ENCODE results near the gene BORCS6. TPM values are rescaled to one million over a fixed set of nuclear protein-coding genes. Genes with fewer than 3 reads are reported as not detected.

The BORCS6 gene
- total RNA-seq, 1 donor, result 3.8 TPM

DNA sequence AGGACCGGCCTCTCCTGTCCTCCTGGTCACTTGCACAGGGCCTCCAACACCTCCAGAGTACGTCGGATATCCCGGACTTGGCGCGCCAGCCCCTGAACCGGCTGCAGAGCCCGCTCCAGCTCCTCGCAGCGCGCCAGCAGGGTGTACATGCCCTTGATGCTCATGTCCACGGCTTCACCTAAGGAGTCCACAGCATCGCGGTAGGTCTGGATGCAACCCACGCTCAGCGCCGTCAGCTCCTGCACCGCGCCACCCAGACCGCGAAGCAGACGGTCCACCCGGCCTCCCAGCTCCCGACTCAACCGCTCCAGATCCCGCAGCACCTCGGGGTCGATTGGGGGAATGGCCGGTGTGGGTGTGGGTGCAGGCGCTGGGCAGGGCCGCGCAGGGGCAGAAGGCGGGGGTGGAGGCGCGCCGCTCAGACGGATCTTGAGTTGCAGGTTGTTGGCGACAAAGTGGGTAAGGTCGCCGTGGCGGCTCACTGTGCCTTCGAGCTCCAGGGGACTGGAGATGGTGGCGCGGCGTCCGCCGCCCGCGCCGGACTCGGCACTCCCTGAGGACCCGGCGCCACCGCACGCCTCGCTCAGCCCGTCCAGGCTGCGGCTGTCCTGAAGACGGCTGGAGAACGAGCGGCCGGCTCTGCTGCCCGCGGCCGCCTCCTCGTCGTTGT lies 804 bp downstream of the BORCS6 start:
- TF ChIP-seq, protein P1, sequence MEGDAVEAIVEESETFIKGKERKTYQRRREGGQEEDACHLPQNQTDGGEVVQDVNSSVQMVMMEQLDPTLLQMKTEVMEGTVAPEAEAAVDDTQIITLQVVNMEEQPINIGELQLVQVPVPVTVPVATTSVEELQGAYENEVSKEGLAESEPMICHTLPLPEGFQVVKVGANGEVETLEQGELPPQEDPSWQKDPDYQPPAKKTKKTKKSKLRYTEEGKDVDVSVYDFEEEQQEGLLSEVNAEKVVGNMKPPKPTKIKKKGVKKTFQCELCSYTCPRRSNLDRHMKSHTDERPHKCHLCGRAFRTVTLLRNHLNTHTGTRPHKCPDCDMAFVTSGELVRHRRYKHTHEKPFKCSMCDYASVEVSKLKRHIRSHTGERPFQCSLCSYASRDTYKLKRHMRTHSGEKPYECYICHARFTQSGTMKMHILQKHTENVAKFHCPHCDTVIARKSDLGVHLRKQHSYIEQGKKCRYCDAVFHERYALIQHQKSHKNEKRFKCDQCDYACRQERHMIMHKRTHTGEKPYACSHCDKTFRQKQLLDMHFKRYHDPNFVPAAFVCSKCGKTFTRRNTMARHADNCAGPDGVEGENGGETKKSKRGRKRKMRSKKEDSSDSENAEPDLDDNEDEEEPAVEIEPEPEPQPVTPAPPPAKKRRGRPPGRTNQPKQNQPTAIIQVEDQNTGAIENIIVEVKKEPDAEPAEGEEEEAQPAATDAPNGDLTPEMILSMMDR (IDR thresholded peaks at IDR 0.05; ENCODE audit: insufficient read depth, low read length), result no peak
- peak overlapping the region; percentile 76 for H3K4me3 ChIP-seq (ENCODE audit: low read depth, low read length)
- DNase-seq (ENCODE audit: low read depth), result peak; percentile 19

DNA sequence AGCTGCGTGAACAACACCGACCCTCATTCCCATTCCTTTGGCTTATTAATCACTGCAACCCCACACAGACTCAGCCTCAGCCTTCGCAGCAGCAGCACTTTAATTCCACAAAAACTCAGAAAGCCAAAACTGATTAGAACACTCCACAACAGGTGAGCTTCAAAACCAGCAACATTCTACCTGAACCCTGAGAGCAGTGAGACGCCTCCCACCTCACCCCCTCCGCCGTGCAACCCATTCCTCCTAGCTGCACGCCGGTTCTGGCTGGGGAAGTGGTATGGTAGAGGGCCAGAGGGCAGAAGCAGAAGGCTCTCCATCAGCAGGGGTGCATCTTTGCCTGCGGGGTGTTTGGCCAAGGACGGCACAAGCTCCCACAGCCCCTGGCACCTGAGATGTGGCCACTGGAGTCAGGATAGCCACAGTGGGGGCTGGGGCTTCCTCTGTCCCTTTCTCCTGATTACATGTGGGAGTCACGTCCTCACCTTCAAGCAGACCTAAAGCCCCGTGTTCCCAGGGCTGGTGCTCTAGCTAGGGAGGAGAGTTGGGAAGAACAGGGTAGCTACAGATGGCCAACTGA lies 1.6 kb downstream of the BORCS6 start:
- H3K4me3 ChIP-seq (ENCODE audit: low read depth, low read length), result peak overlapping the region; percentile 76
- DNase-seq (ENCODE audit: low read depth), result no peak
- TF ChIP-seq, protein P1 (IDR thresholded peaks at IDR 0.05; ENCODE audit: insufficient read depth, low read length), result no peak

DNA sequence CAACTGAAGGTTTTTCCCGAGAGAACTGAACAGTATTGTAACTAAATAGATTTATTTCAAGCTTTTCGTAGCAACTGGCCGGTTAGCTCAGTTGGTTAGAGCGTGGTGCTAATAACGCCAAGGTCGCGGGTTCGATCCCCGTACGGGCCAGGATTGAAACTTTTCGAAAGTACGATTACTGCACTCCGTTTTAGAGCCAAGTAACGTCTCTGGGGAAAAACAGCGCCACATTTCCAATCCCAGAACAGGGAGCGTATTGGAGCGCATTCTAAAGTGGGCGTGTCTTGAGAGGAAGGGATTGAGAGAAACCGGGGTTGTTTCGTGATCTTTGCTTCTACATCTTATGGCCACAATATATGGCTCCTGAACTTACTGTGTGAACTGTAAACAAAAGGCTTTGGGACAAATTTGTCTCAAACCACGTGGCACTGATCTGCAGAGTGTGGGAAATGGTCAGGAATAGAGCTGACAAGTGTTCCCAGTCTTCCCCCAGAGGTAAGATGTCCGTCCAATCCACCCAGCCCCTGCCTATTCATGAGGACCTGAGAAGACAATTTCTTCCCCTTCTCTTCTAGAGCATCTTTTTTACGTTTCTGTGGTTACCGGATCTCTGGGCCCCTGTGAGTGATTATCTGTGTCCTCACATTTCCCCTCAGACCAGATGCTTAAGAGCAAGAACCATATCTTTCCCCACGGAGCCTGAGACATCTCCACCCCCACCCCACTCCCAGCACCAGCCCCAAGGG lies 2.3 kb downstream of the BORCS6 start:
- TF ChIP-seq, protein P1 (IDR thresholded peaks at IDR 0.05; ENCODE audit: insufficient read depth, low read length), result no peak
- peak overlapping the region; percentile 76 for H3K4me3 ChIP-seq (ENCODE audit: low read depth, low read length)
- peak; percentile 100 for DNase-seq (ENCODE audit: low read depth)

DNA sequence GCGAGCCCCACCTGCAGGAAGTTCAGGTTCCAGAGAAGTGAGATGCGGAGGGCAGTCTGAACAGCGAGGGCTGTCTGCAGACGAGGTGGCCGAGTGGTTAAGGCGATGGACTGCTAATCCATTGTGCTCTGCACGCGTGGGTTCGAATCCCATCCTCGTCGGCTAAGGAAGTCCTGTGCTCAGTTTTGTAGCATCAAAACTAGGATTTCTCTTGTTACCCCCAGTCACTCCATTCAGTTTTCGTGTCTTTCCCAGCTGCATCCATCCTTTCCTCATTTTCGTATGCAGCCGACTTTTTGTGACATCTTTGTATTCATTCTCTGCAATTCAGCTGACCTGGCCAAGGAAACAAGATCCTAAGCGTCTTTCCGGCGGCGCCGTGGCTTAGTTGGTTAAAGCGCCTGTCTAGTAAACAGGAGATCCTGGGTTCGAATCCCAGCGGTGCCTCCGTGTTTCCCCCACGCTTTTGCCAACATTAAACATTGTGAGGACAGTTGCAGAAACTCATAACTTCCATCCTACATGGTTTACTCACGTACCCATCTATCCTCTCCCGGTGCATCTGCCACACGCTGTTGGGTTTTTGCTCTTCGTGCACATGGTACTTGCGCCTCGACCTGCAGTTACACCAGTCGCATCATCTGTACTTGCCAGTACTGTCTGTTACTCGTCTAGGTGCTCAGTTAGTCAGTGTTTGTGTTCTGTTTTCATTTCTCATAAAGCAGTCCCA lies 3.0 kb downstream of the BORCS6 start:
- peak overlapping the region; percentile 94 for H3K4me3 ChIP-seq (ENCODE audit: low read depth, low read length)
- TF ChIP-seq, protein P1 (IDR thresholded peaks at IDR 0.05; ENCODE audit: insufficient read depth, low read length), result peak; percentile 53
- DNase-seq (ENCODE audit: low read depth), result peak; percentile 96

DNA sequence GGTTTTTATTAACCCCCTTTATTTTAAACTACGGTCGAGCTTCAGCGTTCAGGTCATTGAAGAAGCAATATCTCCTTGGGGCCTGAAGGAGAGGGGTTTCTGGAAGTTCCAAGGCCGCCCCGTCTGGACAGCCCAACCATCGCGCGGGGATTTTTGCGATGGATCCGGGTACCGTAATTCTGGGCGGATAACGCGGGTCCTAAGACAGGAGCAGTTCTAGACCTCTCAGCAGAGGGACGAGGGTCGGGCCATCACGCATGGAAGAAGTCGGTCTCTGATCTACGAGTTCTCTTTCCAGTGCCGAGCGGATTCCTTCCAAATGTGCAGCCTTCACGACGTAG lies 3.6 kb downstream of the BORCS6 start:
- DNase-seq (ENCODE audit: low read depth), result no peak
- H3K4me3 ChIP-seq (ENCODE audit: low read depth, low read length), result peak overlapping the region; percentile 94
- TF ChIP-seq, protein P1 (IDR thresholded peaks at IDR 0.05; ENCODE audit: insufficient read depth, low read length), result no peak

DNA sequence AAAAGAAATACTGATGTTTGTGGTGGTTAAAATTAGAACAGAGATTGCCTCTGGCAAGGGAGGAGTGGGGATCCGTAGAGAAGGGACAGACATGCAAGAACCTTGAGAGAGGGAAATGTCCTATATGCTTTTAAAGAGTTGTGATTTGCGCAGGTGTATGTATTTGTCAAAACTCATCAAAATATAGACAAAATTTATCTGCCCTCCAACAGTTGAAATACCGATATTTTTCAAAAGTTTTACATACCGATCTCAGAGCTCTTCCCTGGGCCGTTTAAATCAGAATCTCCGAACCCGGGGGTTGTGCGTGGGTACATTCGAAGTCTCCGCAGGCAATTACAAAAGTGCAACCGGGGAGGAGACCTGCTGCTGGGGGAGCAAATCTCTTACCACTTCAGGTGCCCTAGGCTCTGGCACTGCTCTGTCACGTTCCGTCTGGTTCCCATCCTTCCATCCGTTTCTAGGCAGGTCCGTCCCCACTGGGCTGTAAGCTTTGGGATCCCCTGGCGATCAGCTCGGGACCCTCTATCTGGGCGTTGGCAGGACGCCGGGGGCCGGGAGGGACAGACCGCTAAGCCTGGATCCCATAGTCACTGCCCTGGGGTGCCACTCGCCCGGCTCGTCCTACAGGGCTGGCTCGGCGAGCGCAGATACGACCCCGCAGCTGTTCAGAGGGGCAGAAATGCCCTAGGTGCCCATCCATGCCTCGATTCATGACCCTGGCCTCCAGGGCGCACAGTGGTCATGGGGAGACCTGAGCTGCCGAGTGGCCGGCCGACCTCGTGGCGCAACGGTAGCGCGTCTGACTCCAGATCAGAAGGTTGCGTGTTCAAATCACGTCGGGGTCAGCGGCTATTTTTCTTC lies 4.2 kb downstream of the BORCS6 start:
- TF ChIP-seq, protein P1 (IDR thresholded peaks at IDR 0.05; ENCODE audit: insufficient read depth, low read length), result no peak

More for the DNA sequence above, 4.2 kb downstream of the BORCS6 start:
- H3K4me3 ChIP-seq (ENCODE audit: low read depth, low read length), result peak overlapping the region; percentile 94
- peak; percentile 70 for DNase-seq (ENCODE audit: low read depth)
